ENCODE data around the gene SLC29A1.

- TF ChIP-seq CTCF (IDR thresholded peaks at IDR 0.05; ENCODE audit: low read depth, low read length) (no peak), EZH2phosphoT487 (IDR thresholded peaks at IDR 0.05; ENCODE audit: low read depth) (no peak)
Observed at GRCh38 chr6:44201638-44202303, 21.6 kb upstream of the SLC29A1 start.
